GM13976 (cell line): ENCODE data around the gene HPCAL1.

Experiments used
- DNase-seq: peaks from one replicate; pipeline ENCODE4 v3.0.0; 2012; ENCODE audit warnings: low spot score
- CTCF ChIP-seq: IDR thresholded peaks from 2 replicates; pipeline ENCODE4 v1.5.1; 2012; ENCODE audit warnings: borderline replicate concordance, mild to moderate bottlenecking; ENCODE audit not compliant: insufficient read depth; ENCODE audit errors: extremely low read depth, missing control alignments, control extremely low read depth
- in situ Hi-C: fragments of 300-500 bp; cut with MboI; formaldehyde crosslinking; loops from one replicate; pipeline ENCODE4 v1.12.0; 2022; ENCODE audit warnings: low sequenced_read_pairs, mixed read lengths, inconsistent platforms; ENCODE audit not compliant: unreplicated experiment

HPCAL1 gene

GRCh38 chr2:10350761-10351160 is 48.1 kb downstream of the HPCAL1 start:
- TF ChIP-seq CTCF, result no peak
- in situ Hi-C loops, result no loop called here
- no peak for DNase-seq

GRCh38 chr2:10352361-10352760 is 49.7 kb downstream of the HPCAL1 start:
- no peak for TF ChIP-seq CTCF
- in situ Hi-C loops, result no loop called here
- DNase-seq, result no peak

- DNase-seq, result no peak
- in situ Hi-C loops, result no loop called here
Observed at GRCh38 chr2:10352972-10353371, 50.3 kb downstream of the HPCAL1 start.

GRCh38 chr2:10353931-10354330 is 51.2 kb downstream of the HPCAL1 start:
- no peak for TF ChIP-seq CTCF
- no peak for DNase-seq
- in situ Hi-C loops, result no loop called here

More at GRCh38 chr2:10352972-10353371, 50.3 kb downstream of the HPCAL1 start:
- no peak for TF ChIP-seq CTCF

- no peak for DNase-seq
- in situ Hi-C loops, result no loop called here
Observed at GRCh38 chr2:10354399-10354798, 51.7 kb downstream of the HPCAL1 start.

GRCh38 chr2:10355471-10356438 is 53.1 kb downstream of the HPCAL1 start:
- TF ChIP-seq CTCF, result no peak
- no peak for DNase-seq
- in situ Hi-C loops, result no loop called here

More at GRCh38 chr2:10354399-10354798, 51.7 kb downstream of the HPCAL1 start:
- TF ChIP-seq CTCF, result no peak
